Vagina (tissue), 2 donors: Measurements from ENCODE around the gene STK36. TPM values are rescaled to one million over a fixed set of nuclear protein-coding genes. Genes with fewer than 3 reads are reported as not detected.
"Not testable (repeated sequence)": the region's sequence is repeated elsewhere in the genome, so short reads cannot be mapped to it uniquely, and the experiment has no call there.

Source experiments
- DNase-seq, 2 donors: peaks; one replicate each; pipeline ENCODE4 v3.0.0-alpha.2; 2017; ENCODE audit errors: extremely low spot score in 2 of 2
- H3K27ac ChIP-seq: fragments of 200-600 bp; sonication (generic); one replicate; pipeline ENCODE4 v1.5.1; 2019
- H3K27me3 ChIP-seq: fragments of 200-600 bp; sonication (generic); one replicate; pipeline ENCODE4 v1.5.1; 2019
- H3K36me3 ChIP-seq, 2 donors: fragments of 200-600 bp; sonication (generic); one replicate each; pipeline ENCODE4 v1.5.1; 2017 to 2019
- H3K4me1 ChIP-seq: fragments of 200-600 bp; sonication (generic); one replicate; pipeline ENCODE4 v1.5.1; 2019
- H3K4me3 ChIP-seq, 2 donors: fragments of 200-600 bp; sonication (generic); 1 replicate in 1 of 2; 2 replicates in 1 of 2; pipeline ENCODE4 v1.5.1; 2016 to 2019
- H3K9me3 ChIP-seq: fragments of 200-600 bp; sonication (generic); one replicate; pipeline ENCODE4 v1.5.1; 2019
- CTCF ChIP-seq, 3 experiments: fragments of 450-650 bp in 2 of 3; fragments of 200-600 bp in 1 of 3; sonication (generic) in 1 of 3; IDR thresholded peaks; one replicate each; pipeline ENCODE4 v1.5.1; 2017 to 2019; ENCODE audit warnings: antibody characterized with exemption in 3 of 3, mild to moderate bottlenecking in 2 of 3, moderate library complexity in 2 of 3
- POLR2A ChIP-seq, 2 donors: fragments of 450-650 bp; IDR thresholded peaks; one replicate each; pipeline ENCODE4 v1.6.1; 2017; ENCODE audit warnings: antibody characterized with exemption in 2 of 2, mild to moderate bottlenecking in 2 of 2, moderate library complexity in 2 of 2
- POLR2AphosphoS5 ChIP-seq, 2 donors: sonication (generic); formaldehyde crosslinking; IDR thresholded peaks; one replicate each; pipeline ENCODE4 v1.9.0; 2017; ENCODE audit warnings: antibody characterized with exemption in 2 of 2, mild to moderate bottlenecking in 2 of 2, low read depth in 1 of 2; ENCODE audit not compliant: insufficient read depth in 1 of 2
- intact Hi-C: fragments of 100-400 bp; cut with DNase I; formaldehyde crosslinking; loops from one replicate; pipeline ENCODE4 v1.15.1; 2023
- total RNA-seq: library from RNA; depleted of rRNA; stranded (reverse); fragments of >200 nt; gene quantifications from one replicate; pipeline ENCODE4 v1.2.3, GENCODE V29; 2016

STK36 gene
- total RNA-seq, 1 donor from 2014 or later = 59.9 TPM

- Histone ChIP-seq H3K36me3 (peaks cover 0 to 58% of the 10 kb centered on the region in 2 donors), H3K27me3 (no peaks in the 10 kb centered on the region), H3K4me1 (peaks cover 11% of the 10 kb centered on the region), H3K4me3 (no peak overlapping the region), H3K27ac (no peak overlapping the region), H3K9me3 (no peaks in the 10 kb centered on the region)
- intact Hi-C loops = no loop called here
- DNase-seq = no peak
- TF ChIP-seq POLR2A (IDR thresholded peaks at IDR 0.05) (no peak), POLR2AphosphoS5 (IDR thresholded peaks at IDR 0.05; ENCODE audit: insufficient read depth in 1 of 2, low read depth in 1 of 2) (no peak)
Measured at GRCh38 chr2:218664653-218665052, 7.2 kb upstream of the STK36 start.

- no peak for TF ChIP-seq POLR2AphosphoS5 (IDR thresholded peaks at IDR 0.05; ENCODE audit: insufficient read depth in 1 of 2, low read depth in 1 of 2)
- TF ChIP-seq POLR2A (IDR thresholded peaks at IDR 0.05) = no peak
- TF ChIP-seq CTCF (IDR thresholded peaks at IDR 0.05) = no peak
- Histone ChIP-seq H3K9me3 (no peaks in the 10 kb centered on the region), H3K27ac (peak overlapping the region; percentile 53), H3K4me1 (peaks cover 30% of the 10 kb centered on the region), H3K36me3 (peaks cover 0 to 21% of the 10 kb centered on the region in 2 donors), H3K4me3 (peak overlapping the region; percentile 68 to 69), H3K27me3 (no peaks in the 10 kb centered on the region)
- no peak for DNase-seq
- intact Hi-C loops = no loop called here
Measured at GRCh38 chr2:218671097-218671653, 711 bp upstream of the STK36 start.

GRCh38 chr2:218679119-218679518 is 7.2 kb downstream of the STK36 start:
- Histone ChIP-seq H3K27ac (no peak overlapping the region), H3K9me3 (no peaks in the 10 kb centered on the region), H3K27me3 (no peaks in the 10 kb centered on the region), H3K4me1 (no peaks in the 10 kb centered on the region), H3K36me3 (peaks cover 0 to 39% of the 10 kb centered on the region in 2 donors), H3K4me3 (no peak overlapping the region)
- DNase-seq = no peak
- intact Hi-C loops = no loop called here
- TF ChIP-seq POLR2A (IDR thresholded peaks at IDR 0.05) (no peak), POLR2AphosphoS5 (IDR thresholded peaks at IDR 0.05; ENCODE audit: insufficient read depth in 1 of 2, low read depth in 1 of 2) (no peak), CTCF (IDR thresholded peaks at IDR 0.05) (no peak)

GRCh38 chr2:218680061-218680460 is 8.2 kb downstream of the STK36 start:
- Histone ChIP-seq H3K27ac (no peak overlapping the region), H3K36me3 (peaks cover 0 to 42% of the 10 kb centered on the region in 2 donors), H3K4me3 (no peak overlapping the region), H3K4me1 (no peaks in the 10 kb centered on the region), H3K27me3 (no peaks in the 10 kb centered on the region), H3K9me3 (no peaks in the 10 kb centered on the region)
- no peak for DNase-seq
- intact Hi-C loops = no loop called here
- no peak for TF ChIP-seq POLR2AphosphoS5 (IDR thresholded peaks at IDR 0.05; ENCODE audit: insufficient read depth in 1 of 2, low read depth in 1 of 2)
- no peak for TF ChIP-seq POLR2A (IDR thresholded peaks at IDR 0.05)

- H3K9me3 ChIP-seq, H3K27me3 ChIP-seq, intact Hi-C loops, H3K4me1 ChIP-seq, H3K4me3 ChIP-seq, H3K27ac ChIP-seq, DNase-seq: not testable (repeated sequence)
- TF ChIP-seq CTCF (IDR thresholded peaks at IDR 0.05) = peak; percentile 17 to 54 (median 50)
- TF ChIP-seq POLR2AphosphoS5 (IDR thresholded peaks at IDR 0.05; ENCODE audit: insufficient read depth in 1 of 2, low read depth in 1 of 2) = peak in 1 of 2 donors; percentile 41
- peaks cover 0 to 18% of the 10 kb centered on the region in 2 donors for H3K36me3 ChIP-seq
Measured at GRCh38 chr2:218687400-218688060, 15.6 kb downstream of the STK36 start.

GRCh38 chr2:218691234-218691633 is 19.3 kb downstream of the STK36 start:
- H3K27ac ChIP-seq = peak overlapping the region; percentile 30
- DNase-seq = no peak
- H3K4me1 ChIP-seq = no peaks in the 10 kb centered on the region
- H3K4me3 ChIP-seq = no peak overlapping the region
- H3K36me3 ChIP-seq = peaks cover 0 to 25% of the 10 kb centered on the region in 2 donors
- TF ChIP-seq POLR2AphosphoS5 (IDR thresholded peaks at IDR 0.05; ENCODE audit: insufficient read depth in 1 of 2, low read depth in 1 of 2) (no peak), POLR2A (IDR thresholded peaks at IDR 0.05) (no peak), CTCF (IDR thresholded peaks at IDR 0.05) (no peak)
- no peaks in the 10 kb centered on the region for H3K9me3 ChIP-seq
- no peaks in the 10 kb centered on the region for H3K27me3 ChIP-seq
- intact Hi-C loops = no loop called here
